ENCODE measurements around the gene DHX29. TPM values are rescaled to one million over a fixed set of nuclear protein-coding genes. Genes with fewer than 3 reads are reported as not detected.

DHX29 gene
- total RNA-seq, 1 experiment from 2014 or later, result 30.3 TPM

- no peak for DNase-seq
- no peak overlapping the region for H3K9ac ChIP-seq (ENCODE audit: extremely low read depth, insufficient read length, low read length)
These were observed 65.7 kb downstream of the DHX29 start for GRCh38 chr5:55241746-55242145.

More at GRCh38 chr5:55241746-55242145, 65.7 kb downstream of the DHX29 start:
- Histone ChIP-seq H2BK12ac (ENCODE audit: insufficient read length, low read depth, low read length) (no peak overlapping the region), H4K8ac (replicated peaks; ENCODE audit: insufficient read length, low read depth, low read length) (no peak overlapping the region), H4K91ac (ENCODE audit: insufficient read length, low read depth, low read length) (no peak overlapping the region), H4K20me1 (ENCODE audit: control insufficient read depth, insufficient read depth, insufficient read length) (no peaks in the 10 kb centered on the region), H3K4me1 (ENCODE audit: insufficient read depth, low read length) (no peaks in the 10 kb centered on the region), H3K79me2 (ENCODE audit: insufficient read depth, low read length) (no peaks in the 10 kb centered on the region), H3T11ph (ENCODE audit: low read length) (no peak overlapping the region), H3K9me3 (ENCODE audit: control insufficient read depth, low read depth, low read length) (no peaks in the 10 kb centered on the region), H3K4me2 (ENCODE audit: insufficient read depth, insufficient read length, low read length) (no peak overlapping the region), H3K23me2 (ENCODE audit: insufficient read length, low read depth, low read length, poor library complexity, severe bottlenecking) (no peaks in the 10 kb centered on the region), H3K79me1 (ENCODE audit: insufficient read depth, low read depth, low read length, poor library complexity, severe bottlenecking) (no peaks in the 10 kb centered on the region), H2AFZ (ENCODE audit: low read length) (no peak overlapping the region), H3K4ac (ENCODE audit: low read depth, low read length) (no peak overlapping the region), H2BK120ac (ENCODE audit: low read depth, low read length, poor library complexity, severe bottlenecking) (no peak overlapping the region), H2BK5ac (ENCODE audit: insufficient read length, low read length) (no peak overlapping the region), H3K56ac (ENCODE audit: insufficient read length, low read depth, low read length) (no peak overlapping the region), H3K14ac (ENCODE audit: insufficient read depth, low read length) (no peak overlapping the region), H4K5ac (ENCODE audit: insufficient read length, low read depth, low read length) (no peak overlapping the region), H3K23ac (ENCODE audit: insufficient read length, low read depth, low read length) (no peak overlapping the region), H3K27ac (ENCODE audit: insufficient read length, low read depth, low read length) (no peak overlapping the region), H2AK5ac (ENCODE audit: insufficient read length, low read length) (no peak overlapping the region), H3K18ac (ENCODE audit: insufficient read length, low read depth, low read length) (no peak overlapping the region), H2BK20ac (ENCODE audit: low read depth, low read length, poor library complexity, severe bottlenecking) (no peak overlapping the region), H2BK15ac (ENCODE audit: low read depth, low read length) (no peak overlapping the region), H3K27me3 (ENCODE audit: insufficient read depth, low read length) (peaks cover 1% of the 10 kb centered on the region; the same call in 1 of the 2 replicates)
- peaks cover 60% of the 10 kb centered on the region for H3K27me3 Mint-ChIP-seq (ENCODE audit: low read depth)
- WGBS (ENCODE audit: extremely low coverage, insufficient read length, low lambda C conversion rate), result no CpG with 5 or more reads among the region's 4 CpGs
- no peak overlapping the region for H3K4me3 Mint-ChIP-seq
- H3K36me3 Mint-ChIP-seq (ENCODE audit: insufficient read depth in 1 of 3, low read depth in 3 of 3), result no peaks in the 10 kb centered on the region
- TF ChIP-seq CTCF (conservative IDR thresholded peaks at IDR 0.05), result no peak
- peaks cover 0 to 3% of the 10 kb centered on the region in 2 experiments; a peak in 1 of 4 replicates for H3K4me1 Mint-ChIP-seq
- H3K9me3 Mint-ChIP-seq, result peaks cover 0 to 3% of the 10 kb centered on the region in 2 experiments; a peak in 1 of 5 replicates
- H3K27ac Mint-ChIP-seq, result no peak overlapping the region

Measured in H9 (cell line).